ENCODE results near the gene UTP25.

DNA sequence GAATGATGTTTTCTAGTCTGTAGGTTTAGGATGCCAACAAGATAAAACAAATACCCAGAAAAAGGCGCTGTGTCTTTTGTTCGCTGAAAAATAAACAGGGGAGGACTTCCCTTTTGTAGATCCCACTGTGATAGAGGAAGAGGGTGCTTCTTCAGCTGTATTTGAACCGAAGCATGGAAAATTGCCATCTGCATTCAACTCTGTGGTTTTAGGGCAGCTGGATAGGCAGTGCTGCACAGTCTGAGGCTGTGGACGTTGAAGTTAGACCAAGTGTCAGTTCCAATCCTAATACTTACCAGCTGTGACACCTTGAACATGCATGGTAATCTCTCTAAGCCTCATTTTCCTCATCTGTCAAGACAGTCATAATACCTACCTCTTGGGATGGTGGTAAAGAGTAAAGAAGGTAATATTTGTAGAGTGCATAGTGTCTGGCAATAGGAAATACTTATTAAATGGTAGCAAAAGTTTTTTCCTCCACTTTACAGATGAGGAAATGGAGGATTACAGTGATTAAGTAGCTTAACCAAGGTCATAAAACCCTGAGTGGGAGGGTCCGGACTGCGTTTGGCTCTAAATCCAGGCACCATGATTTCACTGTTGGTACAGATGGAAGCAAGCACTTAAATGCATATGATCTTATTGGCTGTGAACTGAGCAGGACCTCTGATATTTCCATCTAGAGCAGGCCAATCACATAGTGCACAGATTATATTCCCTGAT, 48.5 kb downstream of the UTP25 start:
- TF ChIP-seq, protein P1, sequence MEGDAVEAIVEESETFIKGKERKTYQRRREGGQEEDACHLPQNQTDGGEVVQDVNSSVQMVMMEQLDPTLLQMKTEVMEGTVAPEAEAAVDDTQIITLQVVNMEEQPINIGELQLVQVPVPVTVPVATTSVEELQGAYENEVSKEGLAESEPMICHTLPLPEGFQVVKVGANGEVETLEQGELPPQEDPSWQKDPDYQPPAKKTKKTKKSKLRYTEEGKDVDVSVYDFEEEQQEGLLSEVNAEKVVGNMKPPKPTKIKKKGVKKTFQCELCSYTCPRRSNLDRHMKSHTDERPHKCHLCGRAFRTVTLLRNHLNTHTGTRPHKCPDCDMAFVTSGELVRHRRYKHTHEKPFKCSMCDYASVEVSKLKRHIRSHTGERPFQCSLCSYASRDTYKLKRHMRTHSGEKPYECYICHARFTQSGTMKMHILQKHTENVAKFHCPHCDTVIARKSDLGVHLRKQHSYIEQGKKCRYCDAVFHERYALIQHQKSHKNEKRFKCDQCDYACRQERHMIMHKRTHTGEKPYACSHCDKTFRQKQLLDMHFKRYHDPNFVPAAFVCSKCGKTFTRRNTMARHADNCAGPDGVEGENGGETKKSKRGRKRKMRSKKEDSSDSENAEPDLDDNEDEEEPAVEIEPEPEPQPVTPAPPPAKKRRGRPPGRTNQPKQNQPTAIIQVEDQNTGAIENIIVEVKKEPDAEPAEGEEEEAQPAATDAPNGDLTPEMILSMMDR (IDR thresholded peaks at IDR 0.05), result no peak
- TF ChIP-seq EZH2 (IDR thresholded peaks at IDR 0.05), result no peak

Measured in neural progenitor cell (in vitro differentiated cells).